HUES6 (cell line): ENCODE measurements around the gene FATE1.

Source experiments
- H3K27ac ChIP-seq: 2 replicates; pipeline ENCODE4 v1.7.0; 2013; ENCODE audit warnings: low read depth, mild to moderate bottlenecking, low read length, inconsistent platforms
- H3K27me3 ChIP-seq: 2 replicates; pipeline ENCODE4 v1.6.1; 2013; ENCODE audit warnings: low read length; ENCODE audit not compliant: control insufficient read depth, insufficient read depth
- H3K36me3 ChIP-seq: 2 replicates; pipeline ENCODE4 v1.6.1; 2013; ENCODE audit warnings: low read length; ENCODE audit not compliant: control insufficient read depth, insufficient read depth
- H3K4me1 ChIP-seq: 2 replicates; pipeline ENCODE4 v1.6.1; 2013; ENCODE audit warnings: low read length; ENCODE audit not compliant: control insufficient read depth, insufficient read depth
- H3K4me3 ChIP-seq: 2 replicates; pipeline ENCODE4 v1.5.1; 2013; ENCODE audit warnings: low read depth, low read length
- H3K9ac ChIP-seq: one replicate; pipeline ENCODE4 v1.6.1; 2013; ENCODE audit warnings: mild to moderate bottlenecking, low read length
- H3K9me3 ChIP-seq: 2 replicates; pipeline ENCODE4 v1.6.1; 2013; ENCODE audit warnings: low read depth, low read length; ENCODE audit not compliant: control insufficient read depth, insufficient read depth

FATE1 gene, protein sequence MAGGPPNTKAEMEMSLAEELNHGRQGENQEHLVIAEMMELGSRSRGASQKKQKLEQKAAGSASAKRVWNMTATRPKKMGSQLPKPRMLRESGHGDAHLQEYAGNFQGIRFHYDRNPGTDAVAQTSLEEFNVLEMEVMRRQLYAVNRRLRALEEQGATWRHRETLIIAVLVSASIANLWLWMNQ

DNA sequence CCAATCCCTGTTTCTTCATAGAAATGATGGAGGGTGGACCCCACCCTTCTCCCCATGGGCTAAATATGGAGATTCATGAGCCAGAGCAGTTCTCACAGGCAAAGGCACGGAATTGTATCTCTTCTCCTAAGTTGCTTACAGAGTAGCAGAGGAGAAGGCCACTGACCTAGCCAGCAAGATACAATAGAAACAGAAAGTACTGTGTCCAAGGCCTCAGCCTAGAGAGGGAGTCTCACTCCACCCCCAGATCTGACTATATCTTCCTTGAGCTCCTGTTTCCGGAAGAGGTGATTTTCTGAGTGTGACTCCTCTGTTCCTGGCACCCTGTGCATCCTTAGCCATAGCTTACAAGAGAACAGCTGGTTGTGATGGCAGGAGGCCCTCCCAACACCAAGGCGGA is at the start of gene FATE1:
TSS of gene FATE1 (plus strand) at position 284 of the 400 bp plus-strand sequence. CDS start at position 369, 85 bp downstream.
- Histone ChIP-seq H3K9me3 (peaks cover 4% of the 10 kb centered on the region; the same call in 1 of the 2 replicates), H3K36me3 (no peaks in the 10 kb centered on the region)

DNA sequence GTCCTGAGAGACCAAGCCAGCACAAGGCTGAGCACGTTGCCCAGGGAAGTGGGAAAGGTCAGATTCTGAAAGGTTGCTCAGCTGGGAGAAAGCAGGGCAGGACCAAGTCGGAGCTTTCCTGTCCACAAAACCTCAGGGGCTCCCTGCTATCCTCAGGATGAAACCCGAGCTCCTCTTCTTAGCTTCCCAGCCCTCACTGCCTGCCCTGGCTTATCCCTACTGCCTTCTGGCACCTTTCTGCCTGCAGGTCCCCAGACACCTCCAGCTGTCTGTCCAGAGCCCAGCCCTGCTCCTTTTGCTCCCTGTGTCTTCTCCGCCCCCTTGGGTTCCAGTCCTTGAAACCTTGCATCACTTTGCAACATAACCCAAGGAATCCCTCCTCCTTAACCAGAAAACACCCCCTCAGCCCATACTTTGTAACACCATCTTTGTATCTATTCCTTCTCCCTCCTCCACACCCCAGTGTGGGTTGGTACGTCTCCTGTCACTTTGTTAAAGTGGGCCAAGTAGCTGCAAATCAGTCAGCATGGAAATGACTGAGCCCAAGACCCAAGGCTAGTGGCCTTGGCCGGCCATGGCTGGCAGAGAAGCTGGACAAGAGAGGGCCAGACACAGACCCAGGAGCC is 40.6 kb upstream of the FATE1 start:
- Histone ChIP-seq H3K9me3 (peaks cover 3% of the 10 kb centered on the region; the same call in 1 of the 2 replicates), H3K4me1 (peaks cover 6% of the 10 kb centered on the region; the same call in 1 of the 2 replicates), H3K36me3 (no peaks in the 10 kb centered on the region), H3K4me3 (no peak overlapping the region), H3K27me3 (peaks cover 20% of the 10 kb centered on the region), H3K27ac (no peak overlapping the region), H3K9ac (no peak overlapping the region)

More for the DNA sequence above, at the start of gene FATE1:
- peaks cover 16% of the 10 kb centered on the region; the same call in 1 of the 2 replicates for H3K4me1 ChIP-seq
- H3K4me3 ChIP-seq: no peak within 1 kb of the TSS
- peaks cover 1% of the 10 kb centered on the region; the same call in 1 of the 2 replicates for H3K27me3 ChIP-seq
- H3K27ac ChIP-seq: no peak within 1 kb of the TSS
- no peak within 1 kb of the TSS for H3K9ac ChIP-seq

DNA sequence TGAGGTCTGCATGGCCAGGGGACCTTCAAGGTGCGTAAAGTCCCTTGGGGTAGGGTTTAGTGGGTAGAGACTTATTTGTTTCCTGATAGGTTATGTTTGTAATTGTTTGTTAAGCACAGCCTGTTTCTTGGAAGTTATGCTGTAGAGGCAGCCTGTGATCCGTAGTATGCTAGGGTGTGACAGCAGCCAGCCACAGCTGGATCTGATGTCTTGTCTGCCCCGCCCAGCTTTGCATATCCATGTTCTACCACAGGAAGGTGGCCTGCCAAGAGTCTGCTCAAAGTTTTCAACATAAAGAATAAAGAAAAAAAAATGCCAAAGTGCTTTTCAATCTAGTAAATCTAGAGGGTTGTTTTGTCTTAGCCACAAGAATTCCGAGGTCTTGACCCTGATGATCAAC is 39.6 kb upstream of the FATE1 start:
- Histone ChIP-seq H3K4me1 (peaks cover 6% of the 10 kb centered on the region; the same call in 1 of the 2 replicates), H3K27ac (no peak overlapping the region), H3K36me3 (no peaks in the 10 kb centered on the region), H3K9me3 (peaks cover 3% of the 10 kb centered on the region; the same call in 1 of the 2 replicates), H3K4me3 (no peak overlapping the region), H3K9ac (no peak overlapping the region), H3K27me3 (peaks cover 15% of the 10 kb centered on the region)

DNA sequence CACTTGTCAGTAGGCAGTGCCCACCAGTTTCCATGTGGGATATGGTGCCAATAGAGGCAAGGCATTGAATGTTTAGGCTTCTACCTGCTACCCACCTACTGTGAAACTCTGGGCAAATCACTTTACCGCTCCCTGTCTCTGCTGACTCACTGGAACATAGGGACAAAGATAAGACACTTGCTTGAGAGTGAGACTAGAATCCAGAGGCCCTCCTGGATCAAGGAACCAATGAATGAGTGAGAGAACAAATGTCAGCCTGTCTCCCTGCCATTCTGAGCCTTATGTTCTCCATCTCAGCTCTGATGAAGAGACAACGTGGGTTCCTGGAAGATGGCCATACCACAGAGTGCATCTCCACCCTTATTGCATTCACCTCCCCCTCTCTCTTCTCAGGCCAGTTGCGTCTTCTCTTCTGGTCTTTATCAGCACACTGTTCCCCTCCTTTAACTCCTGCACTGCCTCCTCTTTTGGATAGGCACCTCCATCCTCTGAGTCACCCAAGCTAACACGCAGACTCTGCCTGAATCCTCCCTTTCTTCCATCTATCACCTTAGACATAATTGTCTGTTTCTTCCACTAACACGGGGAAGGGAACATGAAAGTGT is 35.9 kb upstream of the FATE1 start:
- H3K27me3 ChIP-seq: no peaks in the 10 kb centered on the region
- peaks cover 5% of the 10 kb centered on the region; the same call in 1 of the 2 replicates for H3K4me1 ChIP-seq
- H3K27ac ChIP-seq: no peak overlapping the region
- H3K4me3 ChIP-seq: no peak overlapping the region
- H3K9ac ChIP-seq: no peak overlapping the region
- H3K9me3 ChIP-seq: peaks cover 3% of the 10 kb centered on the region; the same call in 1 of the 2 replicates
- no peaks in the 10 kb centered on the region for H3K36me3 ChIP-seq

DNA sequence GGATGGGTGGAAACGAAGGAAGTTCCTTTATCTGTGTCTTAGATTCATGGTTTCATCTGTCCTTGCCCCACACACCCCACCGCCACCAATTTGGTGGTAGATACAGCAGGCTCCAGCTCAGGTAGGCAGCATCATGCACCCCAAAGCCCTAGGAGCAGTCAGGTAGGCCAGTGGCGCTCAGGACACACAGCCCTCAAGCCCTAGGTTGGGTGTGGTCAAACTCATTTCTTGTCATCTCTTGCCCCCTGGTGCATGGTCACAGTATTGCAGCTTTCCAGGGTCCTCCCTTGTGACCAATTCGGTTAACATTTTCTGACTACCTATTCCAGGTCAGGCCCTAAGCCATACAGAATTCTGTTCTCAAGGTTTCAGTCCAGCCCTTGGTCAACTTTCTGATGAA is 35.0 kb upstream of the FATE1 start:
- Histone ChIP-seq H3K4me3 (no peak overlapping the region), H3K27ac (no peak overlapping the region), H3K27me3 (no peaks in the 10 kb centered on the region), H3K4me1 (no peaks in the 10 kb centered on the region), H3K9ac (no peak overlapping the region), H3K36me3 (no peaks in the 10 kb centered on the region), H3K9me3 (peaks cover 3% of the 10 kb centered on the region; the same call in 1 of the 2 replicates)

DNA sequence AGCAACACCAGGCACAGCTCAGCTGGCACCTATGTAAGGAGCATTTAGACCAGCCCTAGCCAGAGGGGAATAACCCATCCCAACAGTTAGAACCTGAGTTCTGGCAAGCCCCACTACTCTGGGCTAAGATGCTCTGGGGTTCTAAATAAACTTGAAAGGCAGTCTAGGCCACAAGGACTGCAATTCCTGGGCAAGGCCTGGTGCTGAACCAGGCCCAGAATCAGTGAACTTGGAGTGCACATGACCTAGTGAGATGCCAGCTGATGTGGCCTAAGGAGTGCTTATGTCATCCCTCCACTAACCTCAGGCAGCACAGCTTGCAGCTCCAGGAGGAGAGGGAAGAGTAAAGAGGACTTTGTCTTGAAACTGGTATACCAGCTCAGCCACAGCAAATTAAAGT is 28.2 kb upstream of the FATE1 start:
- Histone ChIP-seq H3K27ac (no peak overlapping the region), H3K9me3 (peaks cover 10% of the 10 kb centered on the region; the same call in 1 of the 2 replicates), H3K27me3 (peaks cover 28% of the 10 kb centered on the region), H3K36me3 (no peaks in the 10 kb centered on the region), H3K4me1 (no peaks in the 10 kb centered on the region), H3K9ac (no peak overlapping the region), H3K4me3 (no peak overlapping the region)

DNA sequence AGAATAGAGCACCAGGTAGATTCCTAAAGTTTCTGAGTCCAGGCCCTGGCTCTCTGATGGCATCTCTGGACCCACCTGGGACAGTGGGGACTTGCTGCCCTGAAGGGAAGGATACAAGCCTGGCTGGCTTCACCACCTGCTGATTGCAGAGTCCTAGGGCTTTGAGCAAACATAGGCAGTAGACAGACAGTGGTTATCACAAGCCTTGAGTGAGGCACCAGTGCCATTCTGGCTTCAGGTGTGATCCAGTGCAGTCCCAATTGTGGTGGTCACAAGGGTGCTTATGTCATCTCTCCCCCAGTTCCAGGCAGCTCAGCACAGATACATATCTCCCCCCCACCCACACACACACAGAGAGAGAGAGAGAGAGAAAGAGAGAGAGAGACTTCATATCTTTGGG is 27.1 kb upstream of the FATE1 start:
- H3K27ac ChIP-seq: no peak overlapping the region
- peaks cover 39% of the 10 kb centered on the region for H3K27me3 ChIP-seq
- H3K9me3 ChIP-seq: peaks cover 10% of the 10 kb centered on the region; the same call in 1 of the 2 replicates
- no peak overlapping the region for H3K9ac ChIP-seq
- no peaks in the 10 kb centered on the region for H3K4me1 ChIP-seq
- no peak overlapping the region for H3K4me3 ChIP-seq
- no peaks in the 10 kb centered on the region for H3K36me3 ChIP-seq

DNA sequence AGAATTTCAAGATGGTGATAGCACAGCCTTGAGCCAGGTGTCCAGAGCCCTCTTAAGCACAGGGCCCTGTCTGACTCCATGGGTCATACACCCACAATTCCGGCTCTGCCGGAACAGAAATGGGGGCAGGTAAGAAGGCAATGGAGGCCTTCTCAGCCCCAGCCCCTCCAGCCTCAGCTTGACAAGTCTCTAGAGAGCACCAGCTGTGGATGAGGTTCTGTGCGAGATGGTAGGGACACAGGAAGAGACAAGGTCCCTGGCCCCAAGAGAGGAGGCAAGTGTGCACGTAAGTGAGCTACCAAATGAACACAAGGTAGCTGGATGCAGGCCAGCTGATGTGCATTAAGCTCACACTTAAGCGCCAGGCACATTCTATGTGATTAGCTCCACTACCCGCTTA is 23.0 kb upstream of the FATE1 start:
- Histone ChIP-seq H3K9ac (no peak overlapping the region), H3K4me3 (no peak overlapping the region), H3K27ac (no peak overlapping the region), H3K27me3 (peaks cover 54% of the 10 kb centered on the region), H3K36me3 (no peaks in the 10 kb centered on the region), H3K4me1 (peaks cover 4% of the 10 kb centered on the region; the same call in 1 of the 2 replicates), H3K9me3 (peaks cover 5% of the 10 kb centered on the region; the same call in 1 of the 2 replicates)

DNA sequence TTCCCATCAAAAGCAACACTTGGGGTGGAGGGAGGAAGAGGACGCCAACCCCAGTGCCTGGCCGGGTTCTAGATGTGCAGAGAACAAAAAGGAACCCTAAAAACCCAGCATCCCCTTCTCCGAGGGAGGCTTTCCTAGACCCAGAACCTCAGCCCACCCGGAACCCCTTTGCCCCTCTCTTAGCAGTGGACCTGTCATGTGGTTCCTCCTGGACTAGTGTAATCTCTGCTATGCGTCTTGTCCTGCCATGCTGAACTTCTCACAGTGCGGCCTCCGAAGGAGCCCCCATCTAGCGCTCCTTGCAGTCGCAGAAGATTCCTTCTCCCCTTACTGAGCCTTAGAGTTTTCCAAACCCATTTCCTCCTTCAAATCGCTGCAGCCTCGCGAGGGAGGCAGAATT is 21.7 kb upstream of the FATE1 start:
- H3K4me1 ChIP-seq: peaks cover 4% of the 10 kb centered on the region; the same call in 1 of the 2 replicates
- no peak overlapping the region for H3K9ac ChIP-seq
- peaks cover 54% of the 10 kb centered on the region for H3K27me3 ChIP-seq
- peak overlapping the region; percentile 56 for H3K4me3 ChIP-seq
- H3K36me3 ChIP-seq: no peaks in the 10 kb centered on the region
- H3K9me3 ChIP-seq: peaks cover 7% of the 10 kb centered on the region; the same call in 1 of the 2 replicates
- H3K27ac ChIP-seq: no peak overlapping the region

DNA sequence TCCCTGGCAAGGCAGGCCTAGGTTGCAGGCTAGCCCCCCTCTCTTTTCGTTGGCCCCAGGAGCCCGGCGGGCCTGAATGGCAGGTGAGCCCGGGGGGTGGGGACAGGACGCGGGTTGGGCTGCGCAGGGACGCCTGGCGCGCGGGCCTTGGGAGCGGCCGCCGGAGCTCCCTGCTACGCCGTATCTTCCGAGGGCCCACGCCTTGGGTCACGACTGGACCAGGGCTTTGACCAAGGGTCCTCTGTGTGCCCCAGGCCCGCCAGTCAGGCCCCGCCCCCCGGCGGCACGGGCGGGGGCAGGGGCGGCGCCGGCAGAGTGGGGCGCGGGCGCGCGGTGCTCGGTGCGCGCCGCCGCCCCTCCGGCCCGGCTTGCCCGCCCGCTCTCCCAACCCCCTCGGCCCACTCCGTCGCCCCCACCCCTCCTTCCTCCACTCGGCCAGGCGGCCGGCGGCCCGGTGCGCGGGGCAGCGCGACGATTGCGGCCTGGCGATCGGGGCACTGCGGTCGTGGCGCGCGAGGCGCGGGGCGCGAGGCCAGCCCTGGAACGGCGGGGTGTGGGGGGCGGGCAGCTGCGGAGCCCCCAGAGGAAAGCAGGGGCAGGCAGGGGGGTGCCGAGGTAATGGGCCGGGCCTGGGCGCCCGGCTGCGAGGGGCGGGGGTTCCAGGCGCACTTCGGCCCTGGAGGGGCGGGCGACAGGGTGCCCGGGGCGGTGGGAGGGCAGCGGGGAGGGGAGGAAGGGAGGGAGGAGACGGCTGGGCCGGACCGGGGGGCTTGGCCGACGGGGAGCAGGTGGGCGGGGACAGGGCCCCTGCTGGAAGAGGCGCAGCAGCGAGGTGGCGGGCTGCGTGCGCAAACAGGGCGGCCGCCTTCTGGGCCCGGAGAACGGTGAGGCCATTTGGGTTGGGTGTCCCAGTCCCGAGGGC is 20.9 kb upstream of the FATE1 start, which contains the start of gene PRRG3:
TSS of gene PRRG3 (plus strand) at position 798 of the 922 bp plus-strand sequence. CDS start 3,357 bp downstream, outside the sequence.
- Histone ChIP-seq H3K36me3 (no peaks in the 10 kb centered on the region), H3K4me1 (peaks cover 4% of the 10 kb centered on the region; the same call in 1 of the 2 replicates), H3K27me3 (peaks cover 49% of the 10 kb centered on the region), H3K9ac (no peak within 1 kb of the TSS), H3K27ac (no peak within 1 kb of the TSS), H3K9me3 (peaks cover 7% of the 10 kb centered on the region; the same call in 1 of the 2 replicates), H3K4me3 (peak within 1 kb of the TSS; percentile 56)
